Measurements from ENCODE around the gene CPEB1. TPM values are rescaled to one million over a fixed set of nuclear protein-coding genes. Genes with fewer than 3 reads are reported as not detected.
A peak's percentile ranks its signal among the peaks of the same experiment; 100 is the strongest.

Gene CPEB1
- total and polyA plus RNA-seq, 2 of the 13 experiments (the other 11 are each of a cell fraction or from before 2014, with no cell fraction given) = 0.03 to 0.07 TPM

GRCh38 chr15:82570721-82571508, 76.2 kb downstream of the CPEB1 start:
- no peak overlapping the region for H2AFZ ChIP-seq (ENCODE audit: low read length)
- intact Hi-C loops (cut with micrococcal nuclease; ENCODE audit: unreplicated experiment) = no loop called here
- no peaks in the 10 kb centered on the region for H4K20me1 ChIP-seq (ENCODE audit: insufficient read depth, low read length)
- no peaks in the 10 kb centered on the region for H3K36me3 ChIP-seq (replicated peaks in 1 of 2; ENCODE audit: control insufficient read depth in 1 of 2, insufficient read depth in 2 of 2, low read length in 2 of 2)
- no peak overlapping the region for H3K4me3 ChIP-seq (replicated peaks in 1 of 3; ENCODE audit: insufficient read depth in 1 of 3, low read depth in 2 of 3, low read length in 3 of 3)
- in situ Hi-C loops (cut with HindIII; ENCODE audit: extremely low pct_ligation_motif_present, low pct_unique_long_range_greater_than_20kb) = no loop called here
- H3K9ac ChIP-seq (ENCODE audit: insufficient read depth, low read depth, low read length) = no peak overlapping the region
- 27% methylated on average over 5 of the region's 7 CpGs for WGBS (ENCODE audit: low lambda C conversion rate)
- H3K27ac ChIP-seq (ENCODE audit: extremely low read length, insufficient read depth, low read length) = no peak overlapping the region
- TF ChIP-seq ZBTB34 (CRISPR knock-in tag; IDR thresholded peaks at IDR 0.05) (no peak), NFIB (CRISPR knock-in tag; IDR thresholded peaks at IDR 0.05; ENCODE audit: borderline replicate concordance) (no peak), POLR2G (IDR thresholded peaks at IDR 0.05; ENCODE audit: low read depth, low read length) (no peak), ZNF556 (CRISPR knock-in tag; IDR thresholded peaks at IDR 0.05; ENCODE audit: borderline replicate concordance) (no peak), FOXC1 (CRISPR knock-in tag; IDR thresholded peaks at IDR 0.05; ENCODE audit: borderline replicate concordance) (no peak), FOXO1 (CRISPR knock-in tag; IDR thresholded peaks at IDR 0.05) (no peak)
- H3K4me1 ChIP-seq (ENCODE audit: insufficient read depth, low read length) = peaks cover 14% of the 10 kb centered on the region
- no peak overlapping the region for H3K4me2 ChIP-seq (ENCODE audit: low read depth, low read length)
- H3K9me3 ChIP-seq (ENCODE audit: low read length) = no peaks in the 10 kb centered on the region
- ATAC-seq = no peak
- BruUV-seq (replicated peaks) = no TSS peak
- H3K79me2 ChIP-seq (ENCODE audit: insufficient read depth, low read length) = no peaks in the 10 kb centered on the region
- FAIRE-seq = no peak
- no peak for DNase-seq (ENCODE audit: low spot score)
- peaks cover 1 to 31% of the 10 kb centered on the region in 2 experiments; a peak in 3 of 5 replicates for H3K27me3 ChIP-seq (ENCODE audit: control insufficient read depth in 1 of 2, insufficient read depth in 2 of 2, low read length in 2 of 2)
- CTCF ChIA-PET (ENCODE audit: low intra/inter-chr PET ratio, low total read pairs) = no interaction called here
- POLR2A ChIA-PET = no interaction called here

- no peaks in the 10 kb centered on the region for H3K79me2 ChIP-seq (ENCODE audit: insufficient read depth, low read length)
- in situ Hi-C loops (cut with HindIII; ENCODE audit: extremely low pct_ligation_motif_present, low pct_unique_long_range_greater_than_20kb) (no loop called here), intact Hi-C loops (cut with micrococcal nuclease; ENCODE audit: unreplicated experiment) (no loop called here)
- POLR2A ChIA-PET = no interaction called here
- no peak overlapping the region for H3K27ac ChIP-seq (ENCODE audit: extremely low read length, insufficient read depth, low read length)
- H3K4me2 ChIP-seq (ENCODE audit: low read depth, low read length) = no peak overlapping the region
- FAIRE-seq = no peak
- no peaks in the 10 kb centered on the region for H3K9me3 ChIP-seq (ENCODE audit: low read length)
- no peak overlapping the region for H3K4me3 ChIP-seq (replicated peaks in 1 of 3; ENCODE audit: insufficient read depth in 1 of 3, low read depth in 2 of 3, low read length in 3 of 3)
- no peaks in the 10 kb centered on the region for H4K20me1 ChIP-seq (ENCODE audit: insufficient read depth, low read length)
- no peak for ATAC-seq
- WGBS (ENCODE audit: low lambda C conversion rate) = 22% methylated on average over 3 of the region's 4 CpGs
- peaks cover 1 to 31% of the 10 kb centered on the region in 2 experiments; a peak in 3 of 5 replicates for H3K27me3 ChIP-seq (ENCODE audit: control insufficient read depth in 1 of 2, insufficient read depth in 2 of 2, low read length in 2 of 2)
- DNase-seq (ENCODE audit: low spot score) = no peak
- H3K36me3 ChIP-seq (replicated peaks in 1 of 2; ENCODE audit: control insufficient read depth in 1 of 2, insufficient read depth in 2 of 2, low read length in 2 of 2) = no peaks in the 10 kb centered on the region
- H3K4me1 ChIP-seq (ENCODE audit: insufficient read depth, low read length) = peaks cover 21% of the 10 kb centered on the region
- TF ChIP-seq NCOA5 (CRISPR knock-in tag; IDR thresholded peaks at IDR 0.05) (no peak), MAFF (IDR thresholded peaks at IDR 0.05; ENCODE audit: low read depth, low read length) (peak; percentile 87), ATF1 (CRISPR knock-in tag; IDR thresholded peaks at IDR 0.05) (no peak), MAFK (conservative IDR thresholded peaks at IDR 0.05 in 1 of 2, IDR thresholded peaks at IDR 0.05 in 1 of 2; ENCODE audit: low read length in 2 of 2) (peak; percentile 79 to 92)
- no TSS peak for BruUV-seq (replicated peaks)
- CTCF ChIA-PET (ENCODE audit: low intra/inter-chr PET ratio, low total read pairs) = no interaction called here
- H2AFZ ChIP-seq (ENCODE audit: low read length) = no peak overlapping the region
- H3K9ac ChIP-seq (ENCODE audit: insufficient read depth, low read depth, low read length) = no peak overlapping the region
Measured at GRCh38 chr15:82569834-82570233, 77.3 kb downstream of the CPEB1 start.

All from HepG2 (cell line).